Measurements from ENCODE around the gene DHRS7B. TPM values are rescaled to one million over a fixed set of nuclear protein-coding genes. Genes with fewer than 3 reads are reported as not detected.
"Not testable (repeated sequence)": the region's sequence is repeated elsewhere in the genome, so short reads cannot be mapped to it uniquely, and the experiment has no call there.

Gene DHRS7B
- total RNA-seq, 1 donor from 2014 or later = 23.6 TPM

GRCh38 chr17:21143695-21144094, 16.9 kb downstream of the DHRS7B start:
- Mint-ChIP-seq H3K27me3 (ENCODE audit: insufficient read depth) (no peaks in the 10 kb centered on the region), H3K36me3 (ENCODE audit: low read depth) (peaks cover 20% of the 10 kb centered on the region), H3K4me3 (no peak overlapping the region), H3K9me3 (peaks cover 16% of the 10 kb centered on the region), H3K27ac (no peak overlapping the region), H3K4me1 (ENCODE audit: low read depth) (no peaks in the 10 kb centered on the region)
- intact Hi-C loops (cut with micrococcal nuclease) = no loop called here
- DNase-seq (ENCODE audit: low spot score) = no peak

- DNase-seq (ENCODE audit: low spot score); H3K4me3 Mint-ChIP-seq; H3K27me3 Mint-ChIP-seq (ENCODE audit: insufficient read depth); intact Hi-C loops (cut with micrococcal nuclease); H3K4me1 Mint-ChIP-seq (ENCODE audit: low read depth); H3K27ac Mint-ChIP-seq: not testable (repeated sequence)
- H3K36me3 Mint-ChIP-seq (ENCODE audit: low read depth) = peaks cover 24% of the 10 kb centered on the region
- peaks cover 22% of the 10 kb centered on the region for H3K9me3 Mint-ChIP-seq
Observed at GRCh38 chr17:21144299-21144698, 17.5 kb downstream of the DHRS7B start.

DNA sequence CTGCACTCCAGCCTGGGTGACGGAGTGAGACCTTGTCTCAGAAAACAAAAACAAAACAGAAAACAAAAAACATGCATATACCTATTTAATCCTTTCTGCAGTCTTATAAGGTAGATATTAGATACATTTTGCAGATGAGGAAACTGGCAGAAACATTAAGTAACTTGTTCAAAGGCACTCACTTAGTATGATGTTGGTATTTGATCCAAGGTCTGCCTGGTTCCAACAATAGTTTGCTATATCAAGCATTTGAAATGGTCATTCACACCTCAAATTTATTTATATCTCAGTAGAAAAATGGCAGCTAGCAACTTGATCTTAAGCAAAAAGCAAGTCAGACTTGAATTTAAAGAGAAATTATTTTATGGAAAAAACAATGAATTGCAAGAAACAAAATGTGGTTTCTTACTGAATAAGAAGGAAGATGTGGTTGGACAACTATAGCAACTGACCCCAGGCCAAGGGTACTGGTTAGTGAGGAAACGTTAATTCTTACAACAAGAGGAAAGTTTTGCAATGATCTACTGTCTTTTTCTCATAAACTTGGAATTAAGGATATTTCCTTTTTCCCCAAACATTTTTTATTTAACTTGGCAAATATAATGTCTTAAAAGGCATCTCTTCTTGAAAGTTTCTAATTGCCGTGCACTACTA, 19.7 kb downstream of the DHRS7B start:
- Mint-ChIP-seq H3K4me1 (ENCODE audit: low read depth) (no peaks in the 10 kb centered on the region), H3K9me3 (peaks cover 24% of the 10 kb centered on the region), H3K4me3 (no peak overlapping the region), H3K27ac (no peak overlapping the region), H3K27me3 (ENCODE audit: insufficient read depth) (no peaks in the 10 kb centered on the region), H3K36me3 (ENCODE audit: low read depth) (peaks cover 24% of the 10 kb centered on the region)
- intact Hi-C loops (cut with micrococcal nuclease) = no loop called here
- DNase-seq (ENCODE audit: low spot score) = no peak

DNA sequence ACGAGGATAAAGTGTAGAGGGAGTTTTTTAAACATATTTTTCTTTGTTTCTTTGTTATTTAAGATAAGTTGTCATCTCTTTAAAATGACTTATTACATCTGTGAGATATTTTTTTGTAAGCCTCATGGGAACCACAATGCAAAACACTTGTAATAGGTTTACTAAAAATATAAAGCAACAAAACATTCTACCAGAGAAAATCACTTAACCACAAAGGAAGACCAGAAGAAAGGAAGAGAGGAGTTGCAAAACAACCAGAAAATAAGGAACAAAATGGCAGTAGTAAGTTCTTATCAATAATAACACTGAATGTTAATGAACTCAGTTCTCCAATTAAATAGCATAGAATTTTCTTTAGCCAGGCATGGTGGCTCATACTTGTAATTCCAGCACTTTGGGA, 22.9 kb downstream of the DHRS7B start:
- H3K4me1 Mint-ChIP-seq (ENCODE audit: low read depth) = no peaks in the 10 kb centered on the region
- peaks cover 26% of the 10 kb centered on the region for H3K36me3 Mint-ChIP-seq (ENCODE audit: low read depth)
- no peak overlapping the region for H3K27ac Mint-ChIP-seq
- no peak for DNase-seq (ENCODE audit: low spot score)
- H3K4me3 Mint-ChIP-seq = no peak overlapping the region
- intact Hi-C loops (cut with micrococcal nuclease) = no loop called here
- peaks cover 47% of the 10 kb centered on the region for H3K9me3 Mint-ChIP-seq
- peaks cover 2% of the 10 kb centered on the region for H3K27me3 Mint-ChIP-seq (ENCODE audit: insufficient read depth)

DNA sequence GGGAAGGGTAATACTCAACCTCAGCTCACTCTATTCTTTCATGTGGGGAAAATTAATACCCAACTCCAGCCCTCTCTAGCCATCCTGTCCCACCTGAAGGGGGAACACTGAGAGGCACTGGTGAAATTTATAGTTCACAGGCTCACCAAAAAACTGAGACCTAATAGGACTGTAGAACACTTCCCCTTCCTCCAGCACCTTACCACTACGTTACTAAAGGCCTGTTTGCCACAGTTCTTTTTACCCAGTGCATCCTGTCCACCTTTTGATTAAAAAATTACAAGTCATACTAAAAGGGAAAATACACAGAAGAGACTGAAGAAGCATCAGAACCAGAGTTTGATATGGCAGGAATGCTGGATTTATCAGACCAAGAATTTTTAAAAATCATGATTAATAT, 26.0 kb downstream of the DHRS7B start:
- intact Hi-C loops (cut with micrococcal nuclease) = no loop called here
- no peaks in the 10 kb centered on the region for H3K4me1 Mint-ChIP-seq (ENCODE audit: low read depth)
- peaks cover 51% of the 10 kb centered on the region for H3K9me3 Mint-ChIP-seq
- no peak overlapping the region for H3K4me3 Mint-ChIP-seq
- H3K27me3 Mint-ChIP-seq (ENCODE audit: insufficient read depth) = peaks cover 2% of the 10 kb centered on the region
- DNase-seq (ENCODE audit: low spot score) = no peak
- no peak overlapping the region for H3K27ac Mint-ChIP-seq
- peaks cover 17% of the 10 kb centered on the region for H3K36me3 Mint-ChIP-seq (ENCODE audit: low read depth)

- Mint-ChIP-seq H3K9me3 (peaks cover 29% of the 10 kb centered on the region), H3K4me3 (no peak overlapping the region), H3K36me3 (ENCODE audit: low read depth) (peaks cover 6% of the 10 kb centered on the region), H3K27me3 (ENCODE audit: insufficient read depth) (peaks cover 2% of the 10 kb centered on the region), H3K4me1 (ENCODE audit: low read depth) (no peaks in the 10 kb centered on the region), H3K27ac (no peak overlapping the region)
- DNase-seq (ENCODE audit: low spot score) = no peak
- intact Hi-C loops (cut with micrococcal nuclease) = no loop called here
Observed at GRCh38 chr17:21157586-21158370, 31.0 kb downstream of the DHRS7B start.

- H3K27ac Mint-ChIP-seq = no peak overlapping the region
- no peak overlapping the region for H3K4me3 Mint-ChIP-seq
- H3K27me3 Mint-ChIP-seq (ENCODE audit: insufficient read depth) = no peaks in the 10 kb centered on the region
- H3K9me3 Mint-ChIP-seq = peaks cover 6% of the 10 kb centered on the region
- peaks cover 1% of the 10 kb centered on the region for H3K36me3 Mint-ChIP-seq (ENCODE audit: low read depth)
- no peak for DNase-seq (ENCODE audit: low spot score)
- H3K4me1 Mint-ChIP-seq (ENCODE audit: low read depth) = no peaks in the 10 kb centered on the region
- intact Hi-C loops (cut with micrococcal nuclease) = no loop called here
Observed at GRCh38 chr17:21160401-21160800, 33.6 kb downstream of the DHRS7B start.

DNA sequence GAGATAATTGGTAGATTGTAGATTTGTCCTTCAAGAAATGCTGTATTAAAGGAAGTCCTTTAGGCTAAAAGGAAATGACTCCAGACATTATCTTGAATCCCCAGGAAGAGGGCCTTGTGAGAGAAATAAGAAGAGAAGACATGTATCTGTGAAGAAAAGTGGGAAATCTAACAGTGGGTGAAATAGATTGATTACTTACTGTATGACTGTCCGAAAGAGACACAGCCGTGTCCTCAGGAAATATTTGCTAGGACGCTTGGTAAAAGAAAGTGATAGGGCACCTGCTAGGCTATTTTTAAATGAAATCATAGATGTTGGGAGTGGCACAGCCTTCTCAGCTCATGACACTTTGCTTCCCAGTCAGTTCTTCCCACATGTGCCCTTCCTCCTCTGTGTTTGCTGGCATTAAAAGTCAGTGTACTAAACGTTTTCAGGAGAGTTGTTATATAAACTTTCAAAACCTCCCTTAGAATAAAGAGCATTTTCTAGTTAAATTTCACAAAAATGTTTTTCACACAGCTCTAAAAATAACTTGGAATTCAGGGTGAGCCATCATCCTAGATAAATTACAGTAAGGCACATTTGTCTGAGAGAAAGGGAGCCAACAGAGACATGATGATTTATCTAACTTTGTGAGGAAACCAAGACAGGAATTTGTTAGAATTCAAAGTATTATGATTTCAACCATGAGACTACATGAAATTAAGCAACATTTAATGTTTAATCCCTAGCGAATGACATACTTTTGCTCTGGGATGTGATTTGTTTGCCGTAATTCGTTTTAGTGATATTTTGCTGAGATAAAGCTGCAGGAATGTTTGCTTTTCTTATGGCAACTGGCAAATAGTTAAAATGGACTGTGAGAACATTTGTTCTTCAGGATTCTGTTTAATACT, 35.0 kb downstream of the DHRS7B start:
- Mint-ChIP-seq H3K27me3 (ENCODE audit: insufficient read depth) (no peaks in the 10 kb centered on the region), H3K4me3 (no peak overlapping the region), H3K9me3 (no peaks in the 10 kb centered on the region), H3K27ac (no peak overlapping the region), H3K4me1 (ENCODE audit: low read depth) (no peaks in the 10 kb centered on the region), H3K36me3 (ENCODE audit: low read depth) (peaks cover 1% of the 10 kb centered on the region)
- intact Hi-C loops (cut with micrococcal nuclease) = no loop called here
- no peak for DNase-seq (ENCODE audit: low spot score)

GRCh38 chr17:21162394-21162775, 35.6 kb downstream of the DHRS7B start:
- Mint-ChIP-seq H3K4me3 (no peak overlapping the region), H3K36me3 (ENCODE audit: low read depth) (peaks cover 1% of the 10 kb centered on the region), H3K27me3 (ENCODE audit: insufficient read depth) (no peaks in the 10 kb centered on the region), H3K4me1 (ENCODE audit: low read depth) (no peaks in the 10 kb centered on the region), H3K9me3 (no peaks in the 10 kb centered on the region), H3K27ac (no peak overlapping the region)
- DNase-seq (ENCODE audit: low spot score) = no peak
- intact Hi-C loops (cut with micrococcal nuclease) = no loop called here

GRCh38 chr17:21163101-21163500, 36.3 kb downstream of the DHRS7B start:
- Mint-ChIP-seq H3K27me3 (ENCODE audit: insufficient read depth) (no peaks in the 10 kb centered on the region), H3K27ac (no peak overlapping the region), H3K9me3 (no peaks in the 10 kb centered on the region), H3K4me1 (ENCODE audit: low read depth) (no peaks in the 10 kb centered on the region), H3K36me3 (ENCODE audit: low read depth) (peaks cover 1% of the 10 kb centered on the region), H3K4me3 (no peak overlapping the region)
- intact Hi-C loops (cut with micrococcal nuclease) = no loop called here
- no peak for DNase-seq (ENCODE audit: low spot score)

DNA sequence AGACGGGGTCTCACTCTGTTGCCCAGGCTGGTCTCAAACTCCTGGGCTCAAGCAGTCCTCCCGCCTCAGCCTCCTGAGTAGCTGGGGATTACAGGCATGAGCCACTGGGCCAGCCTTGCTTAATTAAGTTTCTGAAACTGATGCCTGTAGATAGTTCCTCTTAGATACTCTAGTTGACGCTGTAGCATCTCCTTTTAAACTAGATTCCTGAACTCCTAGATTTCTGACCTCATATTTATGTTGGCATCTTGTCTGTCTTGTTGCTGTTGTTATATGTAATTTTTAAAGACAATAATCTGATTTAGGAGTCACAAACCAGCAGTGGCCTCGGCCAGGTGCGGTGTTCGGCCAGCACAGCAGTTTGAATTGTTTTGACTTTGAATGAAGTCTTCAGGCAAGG, 37.5 kb downstream of the DHRS7B start:
- no peaks in the 10 kb centered on the region for H3K4me1 Mint-ChIP-seq (ENCODE audit: low read depth)
- H3K36me3 Mint-ChIP-seq (ENCODE audit: low read depth) = no peaks in the 10 kb centered on the region
- H3K9me3 Mint-ChIP-seq = no peaks in the 10 kb centered on the region
- intact Hi-C loops (cut with micrococcal nuclease) = no loop called here
- H3K4me3 Mint-ChIP-seq = no peak overlapping the region
- H3K27me3 Mint-ChIP-seq (ENCODE audit: insufficient read depth) = no peaks in the 10 kb centered on the region
- DNase-seq (ENCODE audit: low spot score) = no peak
- no peak overlapping the region for H3K27ac Mint-ChIP-seq

DNA sequence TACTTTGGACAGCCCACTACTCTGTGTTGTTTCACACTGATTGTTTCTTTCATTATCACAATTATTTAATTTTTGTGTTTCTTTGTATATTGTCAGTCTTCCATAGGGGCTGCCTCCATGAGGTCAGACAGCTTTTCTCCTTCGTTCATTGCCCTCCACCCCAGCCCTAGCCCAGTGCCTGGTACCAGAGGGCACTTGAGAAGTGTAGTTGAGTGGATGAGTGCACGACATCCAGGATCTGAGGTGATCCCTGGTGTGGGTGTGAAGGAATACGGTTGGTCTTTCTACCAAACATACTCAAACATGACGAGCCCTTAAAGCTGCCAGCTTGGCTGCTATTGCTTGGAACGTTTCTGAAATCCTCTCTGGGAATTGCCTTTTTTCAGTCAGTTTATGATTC, 37.9 kb downstream of the DHRS7B start:
- H3K4me1 Mint-ChIP-seq (ENCODE audit: low read depth) = no peaks in the 10 kb centered on the region
- H3K36me3 Mint-ChIP-seq (ENCODE audit: low read depth) = no peaks in the 10 kb centered on the region
- H3K27me3 Mint-ChIP-seq (ENCODE audit: insufficient read depth) = no peaks in the 10 kb centered on the region
- no peak overlapping the region for H3K27ac Mint-ChIP-seq
- H3K4me3 Mint-ChIP-seq = no peak overlapping the region
- DNase-seq (ENCODE audit: low spot score) = no peak
- H3K9me3 Mint-ChIP-seq = no peaks in the 10 kb centered on the region
- intact Hi-C loops (cut with micrococcal nuclease) = no loop called here
